HepG2 (cell line): ENCODE measurements around the gene UTP11. TPM values are rescaled to one million over a fixed set of nuclear protein-coding genes. Genes with fewer than 3 reads are reported as not detected.

Experiments
- BORCS8-MEF2B ChIP-seq: sonication (generic); formaldehyde crosslinking; IDR thresholded peaks from 2 replicates; pipeline ENCODE4 v1.8.0; 2022; ENCODE audit warnings: mild to moderate bottlenecking, missing genetic modification reagents
- FOXO4 ChIP-seq: sonication (generic); formaldehyde crosslinking; conservative IDR thresholded peaks from 2 replicates; pipeline ENCODE4 v1.8.1; 2023; ENCODE audit warnings: missing genetic modification reagents
- HOXA3 ChIP-seq: sonication (generic); formaldehyde crosslinking; IDR thresholded peaks from 2 replicates; pipeline ENCODE4 v1.5.0; 2020; ENCODE audit warnings: missing genetic modification reagents
- IRX3 ChIP-seq: sonication (generic); formaldehyde crosslinking; IDR thresholded peaks from 2 replicates; pipeline ENCODE4 v1.8.1; 2023; ENCODE audit warnings: mild to moderate bottlenecking, low read depth, missing genetic modification reagents, borderline replicate concordance
- NFYB ChIP-seq: sonication (generic); formaldehyde crosslinking; IDR thresholded peaks from 2 replicates; pipeline ENCODE4 v1.4.0; 2020; ENCODE audit warnings: missing genetic modification reagents
- SP2 ChIP-seq: sonication (generic); formaldehyde crosslinking; IDR thresholded peaks from 2 replicates; pipeline ENCODE4 v1.5.1; 2020; ENCODE audit warnings: mild to moderate bottlenecking, missing genetic modification reagents
- YEATS4 ChIP-seq: sonication (generic); formaldehyde crosslinking; IDR thresholded peaks from 2 replicates; pipeline ENCODE4 v1.4.0; 2020; ENCODE audit warnings: missing genetic modification reagents, borderline replicate concordance
- ZNF263 ChIP-seq: sonication (generic); formaldehyde crosslinking; IDR thresholded peaks from 2 replicates; pipeline ENCODE4 v1.4.0; 2020; ENCODE audit warnings: missing genetic modification reagents
- ZNF329 ChIP-seq: sonication (generic); formaldehyde crosslinking; IDR thresholded peaks from 2 replicates; pipeline ENCODE4 v1.9.0; 2021; ENCODE audit warnings: low read depth, mild to moderate bottlenecking, missing genetic modification reagents
- ZNF687 ChIP-seq: sonication (generic); formaldehyde crosslinking; IDR thresholded peaks from 2 replicates; pipeline ENCODE4 v1.5.1; 2020; ENCODE audit warnings: mild to moderate bottlenecking, missing genetic modification reagents, moderate library complexity
- ZNF850 ChIP-seq: sonication (generic); formaldehyde crosslinking; conservative IDR thresholded peaks from 2 replicates; pipeline ENCODE4 v1.9.0; 2021; ENCODE audit warnings: mild to moderate bottlenecking, missing genetic modification reagents
- ZSCAN20 ChIP-seq: sonication (generic); formaldehyde crosslinking; IDR thresholded peaks from 2 replicates; pipeline ENCODE4 v1.4.0; 2020; ENCODE audit warnings: missing genetic modification reagents, mild to moderate bottlenecking, borderline replicate concordance
- polyA plus RNA-seq, 8 experiments: library from polyadenylated mRNA; depleted of rRNA in 3 of 8; stranded (reverse) in 7 of 8; unstranded in 1 of 8; fragments of >200 nt; fragmentation: Illumina TruSeq in 4 of 8; extraction: Trizol in 4 of 8; gene quantifications; 2 replicates each; pipeline versions ENCODE4 v1.2.1 to v1.2.3, GENCODE V29; 2011 to 2016; ENCODE audit warnings: low read depth in 4 of 8, missing spikeins in 1 of 8, mixed read lengths in 1 of 8; ENCODE audit not compliant: insufficient read depth in 1 of 8
- total RNA-seq, 5 experiments: library from RNA; depleted of rRNA; stranded (reverse); fragments of >200 nt; fragmentation: Illumina TruSeq; extraction: Trizol; gene quantifications; 2 replicates each; pipeline ENCODE4 v1.2.3, GENCODE V29; 2016; ENCODE audit warnings: low read depth in 1 of 5
- TF ChIP-seq, protein P1 (sequence below): sonication (generic); formaldehyde crosslinking; IDR thresholded peaks from 2 replicates; pipeline ENCODE4 v1.4.0; 2020; ENCODE audit warnings: missing genetic modification reagents
- TF ChIP-seq, protein P2 (sequence below): sonication (generic); formaldehyde crosslinking; IDR thresholded peaks from 2 replicates; pipeline ENCODE4 v1.5.1; 2020; ENCODE audit warnings: mild to moderate bottlenecking, moderate library complexity, missing genetic modification reagents

Gene UTP11
- total and polyA plus RNA-seq, 2 of the 13 experiments (the other 11 are each of a cell fraction or from before 2014, with no cell fraction given) = 13.5 to 44.8 TPM

GRCh38 chr1:38046884-38047602 is 34.5 kb downstream of the UTP11 start (continued):
- TF ChIP-seq FOXO4 (CRISPR knock-in tag) = 0 out of 2 replicates have a peak, but pooled peaks have one; percentile 8
- TF ChIP-seq ZNF687 = peak; percentile 63
- peak; percentile 42; the same call in 1 of the 2 replicates for TF ChIP-seq ZSCAN20 (CRISPR knock-in tag)
- TF ChIP-seq, protein P1, sequence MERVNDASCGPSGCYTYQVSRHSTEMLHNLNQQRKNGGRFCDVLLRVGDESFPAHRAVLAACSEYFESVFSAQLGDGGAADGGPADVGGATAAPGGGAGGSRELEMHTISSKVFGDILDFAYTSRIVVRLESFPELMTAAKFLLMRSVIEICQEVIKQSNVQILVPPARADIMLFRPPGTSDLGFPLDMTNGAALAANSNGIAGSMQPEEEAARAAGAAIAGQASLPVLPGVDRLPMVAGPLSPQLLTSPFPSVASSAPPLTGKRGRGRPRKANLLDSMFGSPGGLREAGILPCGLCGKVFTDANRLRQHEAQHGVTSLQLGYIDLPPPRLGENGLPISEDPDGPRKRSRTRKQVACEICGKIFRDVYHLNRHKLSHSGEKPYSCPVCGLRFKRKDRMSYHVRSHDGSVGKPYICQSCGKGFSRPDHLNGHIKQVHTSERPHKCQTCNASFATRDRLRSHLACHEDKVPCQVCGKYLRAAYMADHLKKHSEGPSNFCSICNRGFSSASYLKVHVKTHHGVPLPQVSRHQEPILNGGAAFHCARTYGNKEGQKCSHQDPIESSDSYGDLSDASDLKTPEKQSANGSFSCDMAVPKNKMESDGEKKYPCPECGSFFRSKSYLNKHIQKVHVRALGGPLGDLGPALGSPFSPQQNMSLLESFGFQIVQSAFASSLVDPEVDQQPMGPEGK (CRISPR knock-in tag) = peak; percentile 86
- TF ChIP-seq SP2 (CRISPR knock-in tag) = peak; percentile 77
- 0 out of 2 replicates have a peak, but pooled peaks have one; percentile 14 for TF ChIP-seq ZNF263 (CRISPR knock-in tag)
- TF ChIP-seq ZNF329 (CRISPR knock-in tag) = peak; percentile 22; the same call in 1 of the 2 replicates
- TF ChIP-seq BORCS8-MEF2B (CRISPR knock-in tag) = peak; percentile 49; the same call in 1 of the 2 replicates
- 0 out of 2 replicates have a peak, but pooled peaks have one; percentile 20 for TF ChIP-seq IRX3 (CRISPR knock-in tag)
- TF ChIP-seq, protein P2, sequence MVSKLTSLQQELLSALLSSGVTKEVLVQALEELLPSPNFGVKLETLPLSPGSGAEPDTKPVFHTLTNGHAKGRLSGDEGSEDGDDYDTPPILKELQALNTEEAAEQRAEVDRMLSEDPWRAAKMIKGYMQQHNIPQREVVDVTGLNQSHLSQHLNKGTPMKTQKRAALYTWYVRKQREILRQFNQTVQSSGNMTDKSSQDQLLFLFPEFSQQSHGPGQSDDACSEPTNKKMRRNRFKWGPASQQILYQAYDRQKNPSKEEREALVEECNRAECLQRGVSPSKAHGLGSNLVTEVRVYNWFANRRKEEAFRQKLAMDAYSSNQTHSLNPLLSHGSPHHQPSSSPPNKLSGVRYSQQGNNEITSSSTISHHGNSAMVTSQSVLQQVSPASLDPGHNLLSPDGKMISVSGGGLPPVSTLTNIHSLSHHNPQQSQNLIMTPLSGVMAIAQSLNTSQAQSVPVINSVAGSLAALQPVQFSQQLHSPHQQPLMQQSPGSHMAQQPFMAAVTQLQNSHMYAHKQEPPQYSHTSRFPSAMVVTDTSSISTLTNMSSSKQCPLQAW (CRISPR knock-in tag) = no peak
- TF ChIP-seq YEATS4 = peak; percentile 43; the same call in 1 of the 2 replicates
- peak; percentile 82 for TF ChIP-seq NFYB (CRISPR knock-in tag)
- TF ChIP-seq HOXA3 (CRISPR knock-in tag) = 0 out of 2 replicates have a peak, but pooled peaks have one; percentile 12
- 0 out of 2 replicates have a peak, but pooled peaks have one; percentile 45 for TF ChIP-seq ZNF850 (CRISPR knock-in tag)
